GM11168 (cell line): Measurements from ENCODE around the gene AGAP1.
"Not testable (repeated sequence)": the region's sequence is repeated elsewhere in the genome, so short reads cannot be mapped to it uniquely, and the experiment has no call there.

Experiments
- in situ Hi-C: fragments of 300-500 bp; cut with MboI; formaldehyde crosslinking; loops from one replicate; pipeline ENCODE4 v1.12.0; 2022; ENCODE audit warnings: low sequenced_read_pairs; ENCODE audit not compliant: unreplicated experiment

Gene AGAP1

GRCh38 chr2:236047176-236047575 lies 553.3 kb downstream of the AGAP1 start:
- in situ Hi-C loops = no loop called here

DNA sequence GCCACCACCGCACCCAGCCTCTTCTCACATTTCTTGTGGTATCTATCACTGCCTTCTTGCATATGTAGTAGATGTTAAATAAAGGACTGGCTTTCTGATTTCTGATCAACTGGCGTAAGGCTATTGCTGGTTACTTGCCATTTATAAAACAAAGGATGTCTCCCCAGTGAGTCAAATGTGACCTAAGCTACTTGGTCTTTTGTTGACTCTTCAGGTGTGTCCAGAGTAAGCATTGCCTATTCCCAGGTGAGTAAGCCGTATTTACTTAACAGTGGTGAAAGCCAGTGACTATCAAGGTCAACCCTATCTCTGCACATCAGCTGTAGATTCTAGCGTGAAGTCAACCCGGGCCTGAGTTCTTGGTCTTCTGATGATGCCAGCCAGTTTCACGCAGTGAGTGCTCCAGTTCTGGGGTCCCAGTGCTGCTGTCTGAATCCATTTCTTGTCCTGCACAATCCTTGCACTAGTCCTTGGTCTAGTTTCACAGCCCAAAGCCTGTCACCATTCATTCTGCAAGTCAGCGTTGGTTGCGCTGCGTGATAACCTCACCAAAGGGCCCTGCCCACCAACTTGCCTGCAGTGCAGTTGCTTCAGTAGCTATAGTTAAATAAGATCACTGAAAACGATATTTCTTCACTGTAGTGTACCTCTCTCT lies 554.2 kb downstream of the AGAP1 start:
- in situ Hi-C loops = no loop called here

DNA sequence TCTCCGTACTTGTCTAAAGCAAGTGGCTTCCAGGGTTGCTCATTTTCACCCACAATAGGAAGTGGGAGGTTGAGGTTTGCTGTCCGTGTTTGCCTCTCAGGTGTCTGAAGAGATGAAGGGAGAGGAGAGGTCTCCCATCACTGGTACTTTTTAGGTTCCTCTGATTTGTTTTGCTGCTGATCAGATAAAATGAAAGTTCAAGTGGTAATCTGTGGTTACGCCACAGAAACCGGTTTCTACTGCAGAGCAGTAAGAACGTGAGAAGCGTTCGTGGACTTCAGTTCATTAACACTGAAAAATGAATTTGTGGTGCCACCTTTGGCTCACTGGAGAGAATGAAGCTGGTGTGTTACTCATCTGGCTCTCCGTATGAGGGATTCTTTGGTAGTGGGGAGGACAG lies 556.1 kb downstream of the AGAP1 start:
- in situ Hi-C loops = no loop called here

- in situ Hi-C loops = no loop called here
Measured at GRCh38 chr2:236051351-236051750, 557.5 kb downstream of the AGAP1 start.

DNA sequence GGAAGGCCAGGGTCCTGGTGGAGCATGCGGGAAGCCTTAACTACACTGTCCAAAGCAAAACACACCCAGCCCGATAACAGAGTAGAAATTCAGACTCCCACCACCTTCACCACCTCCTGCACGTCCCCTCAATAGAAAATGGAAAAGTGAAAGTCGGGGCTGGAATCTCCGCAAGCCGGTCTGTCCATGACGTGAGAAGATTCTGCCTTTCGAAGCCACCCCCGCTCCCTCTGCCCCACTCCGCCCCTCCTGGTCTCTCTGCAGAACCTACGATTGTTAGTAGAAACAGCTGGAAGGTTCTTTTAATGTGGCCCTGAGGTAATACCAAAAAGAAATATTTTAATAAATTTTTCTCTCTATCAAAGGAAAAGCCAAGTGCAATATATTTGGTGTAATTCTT lies 558.0 kb downstream of the AGAP1 start:
- in situ Hi-C loops = no loop called here

- in situ Hi-C loops = no loop called here
Measured at GRCh38 chr2:236052206-236052605, 558.4 kb downstream of the AGAP1 start.

GRCh38 chr2:236052926-236053821 lies 559.3 kb downstream of the AGAP1 start:
- in situ Hi-C loops = no loop called here

GRCh38 chr2:236054125-236054524 lies 560.3 kb downstream of the AGAP1 start:
- in situ Hi-C loops = no loop called here

DNA sequence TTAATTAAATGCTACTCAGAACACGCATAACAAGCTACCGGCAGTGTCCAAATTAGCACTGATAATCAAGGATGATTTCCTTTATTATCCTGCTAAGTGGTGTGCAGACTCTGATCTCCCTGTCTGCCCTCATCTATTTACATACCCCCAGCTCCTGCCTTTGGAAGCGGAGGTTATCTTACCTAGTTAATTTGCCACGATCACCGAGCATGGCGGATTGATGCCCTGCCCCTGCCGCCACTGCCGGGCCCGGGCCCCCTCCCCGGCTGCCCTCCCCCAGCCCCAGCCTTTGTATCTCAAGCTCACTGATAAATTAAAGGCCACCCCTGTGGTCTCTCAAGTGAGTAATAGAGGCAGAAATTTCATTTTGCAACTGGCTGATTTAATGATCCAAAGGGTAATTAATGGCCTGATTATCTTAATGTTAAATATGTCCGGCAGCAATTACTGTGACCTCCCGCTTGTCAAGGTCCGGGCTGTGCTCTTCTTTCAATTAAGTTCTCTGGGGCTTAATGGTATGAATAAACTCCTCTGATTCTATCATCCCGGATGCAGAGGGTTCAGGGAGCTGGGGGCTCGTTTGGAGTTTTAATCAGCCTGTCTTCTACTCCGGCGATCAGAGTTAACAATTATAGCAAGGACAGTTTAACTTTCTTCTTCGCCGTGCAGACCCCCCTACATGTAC lies 560.9 kb downstream of the AGAP1 start:
- in situ Hi-C loops = no loop called here

GRCh38 chr2:236055471-236055870 lies 561.6 kb downstream of the AGAP1 start:
- in situ Hi-C loops = no loop called here

DNA sequence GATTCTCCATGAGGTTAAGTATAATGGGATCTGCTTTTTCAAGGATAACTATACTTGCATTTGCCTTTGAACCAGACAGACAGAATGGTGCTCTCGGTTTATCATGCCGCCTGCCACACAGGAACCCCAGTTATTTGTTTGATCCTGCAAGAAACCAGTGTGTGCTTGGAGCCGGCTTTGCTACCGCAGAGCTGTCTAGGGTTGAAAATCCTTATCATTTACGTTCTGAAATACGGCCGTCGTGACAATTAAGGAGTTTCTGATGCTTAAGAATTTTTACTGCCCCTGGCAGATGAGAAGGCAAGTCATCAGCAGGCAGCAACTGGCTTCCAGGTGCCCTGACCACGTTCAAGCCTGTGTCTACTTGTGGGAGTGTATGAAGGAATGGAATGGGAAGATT lies 562.3 kb downstream of the AGAP1 start:
- in situ Hi-C loops = no loop called here

- in situ Hi-C loops = no loop called here
Measured at GRCh38 chr2:236057375-236057774, 563.5 kb downstream of the AGAP1 start.

GRCh38 chr2:236061497-236061896 lies 567.7 kb downstream of the AGAP1 start:
- in situ Hi-C loops = no loop called here

DNA sequence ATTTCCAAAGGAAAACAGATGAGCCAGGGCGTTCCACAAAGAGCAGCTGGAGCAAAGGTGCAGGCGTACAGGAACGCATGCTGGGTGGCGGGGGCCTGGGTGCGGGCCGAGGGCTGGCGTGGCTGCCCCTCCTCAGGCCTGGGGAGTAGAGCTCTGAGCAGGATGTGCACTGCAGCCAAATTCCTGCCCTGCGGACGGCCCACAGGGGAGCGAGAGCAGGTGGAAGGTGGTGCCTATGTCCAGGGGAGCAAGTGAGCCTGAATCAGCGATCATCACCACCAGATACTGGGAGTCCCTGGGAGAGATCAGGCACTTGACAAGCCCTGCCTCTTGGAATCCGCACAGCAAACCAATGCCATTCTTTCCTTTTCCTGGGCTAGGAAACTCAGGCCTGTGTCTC lies 568.1 kb downstream of the AGAP1 start:
- in situ Hi-C loops = no loop called here

DNA sequence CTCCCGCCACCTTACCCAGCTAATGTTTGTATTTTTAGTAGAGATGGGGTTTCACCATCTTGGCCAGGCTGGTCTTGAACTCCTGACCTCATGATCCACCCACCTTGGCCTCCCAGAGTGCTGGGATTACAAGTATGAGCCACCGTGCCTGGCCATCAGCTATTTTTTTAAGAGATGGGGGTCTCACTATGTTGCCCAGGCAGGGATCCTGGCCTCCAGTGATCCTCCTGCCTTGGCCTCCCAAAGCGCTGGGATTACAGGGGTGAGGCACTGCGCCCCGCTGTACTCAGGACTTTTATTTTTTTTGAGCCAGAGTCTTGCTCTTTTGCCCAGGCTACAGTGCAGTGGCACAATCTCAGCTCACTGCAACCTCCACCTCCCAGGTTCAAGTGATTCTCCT lies 569.0 kb downstream of the AGAP1 start:
- in situ Hi-C loops = not testable (repeated sequence)

- in situ Hi-C loops = no loop called here
Measured at GRCh38 chr2:236063994-236064393, 570.2 kb downstream of the AGAP1 start.

DNA sequence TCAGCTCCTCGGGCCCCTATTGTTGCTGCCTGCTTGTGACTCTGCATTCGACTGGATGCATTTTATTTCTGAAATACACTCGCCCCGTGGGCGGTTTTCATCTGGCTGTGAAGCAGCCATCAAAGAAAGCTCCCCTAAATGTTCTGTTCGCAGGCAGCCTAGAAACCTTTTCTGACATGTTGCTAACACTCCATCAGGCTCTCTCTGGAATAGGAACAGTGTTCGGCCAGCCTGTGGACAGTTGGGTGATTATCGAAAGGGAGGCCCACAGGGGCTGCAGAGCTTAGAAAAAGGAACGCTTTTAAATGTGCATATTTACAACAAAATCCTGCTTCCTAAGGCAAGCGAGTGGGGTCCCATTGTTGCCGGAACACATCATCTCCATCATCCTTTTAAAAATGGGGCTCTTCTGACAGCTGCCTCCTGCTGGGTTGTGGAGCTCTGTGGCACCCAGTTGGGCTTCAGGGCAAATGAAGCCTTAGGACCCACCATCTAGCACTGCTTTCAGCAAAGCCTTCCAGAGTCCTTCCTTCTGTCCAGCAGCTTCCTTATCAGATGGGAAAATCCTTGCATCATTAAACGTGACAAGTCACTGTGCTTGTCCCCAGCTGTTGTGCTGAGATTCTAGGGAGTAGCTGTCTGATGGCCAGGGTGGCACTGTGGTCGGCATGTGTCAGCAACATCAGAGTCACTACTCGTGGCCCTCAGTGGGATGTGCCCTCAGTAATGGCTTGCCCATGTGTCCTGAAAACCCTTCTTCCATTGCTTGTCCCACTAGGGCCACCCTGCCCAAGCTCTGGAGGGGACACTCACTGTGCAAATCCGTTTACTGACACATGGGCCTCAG lies 571.7 kb downstream of the AGAP1 start:
- in situ Hi-C loops = no loop called here

- in situ Hi-C loops = no loop called here
Measured at GRCh38 chr2:236070236-236070635, 576.4 kb downstream of the AGAP1 start.

DNA sequence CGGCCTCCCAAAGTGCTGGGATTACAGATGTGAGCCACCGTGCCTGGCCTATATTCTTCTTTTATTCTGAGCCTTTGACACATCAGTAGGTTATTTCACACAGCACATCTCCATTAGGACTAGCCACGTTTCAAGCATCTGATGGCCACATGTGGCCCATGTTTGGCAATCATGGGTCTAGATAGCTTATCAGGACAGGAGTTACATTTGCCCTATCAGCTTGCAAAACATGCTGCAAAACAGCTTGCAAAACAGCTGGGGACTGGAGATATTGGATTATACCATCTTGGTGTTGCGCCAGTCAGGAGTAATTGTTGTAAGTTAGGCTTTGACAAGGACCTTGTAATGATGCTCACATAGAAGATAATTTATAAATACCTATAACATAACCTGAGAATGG lies 579.4 kb downstream of the AGAP1 start:
- in situ Hi-C loops = no loop called here
